ENCODE data around the gene RIMKLA. TPM values are rescaled to one million over a fixed set of nuclear protein-coding genes. Genes with fewer than 3 reads are reported as not detected.

RIMKLA gene
- total RNA-seq, 4 donors from 2014 or later, result 1.8 to 5.3 (median 3.4) TPM

DNA sequence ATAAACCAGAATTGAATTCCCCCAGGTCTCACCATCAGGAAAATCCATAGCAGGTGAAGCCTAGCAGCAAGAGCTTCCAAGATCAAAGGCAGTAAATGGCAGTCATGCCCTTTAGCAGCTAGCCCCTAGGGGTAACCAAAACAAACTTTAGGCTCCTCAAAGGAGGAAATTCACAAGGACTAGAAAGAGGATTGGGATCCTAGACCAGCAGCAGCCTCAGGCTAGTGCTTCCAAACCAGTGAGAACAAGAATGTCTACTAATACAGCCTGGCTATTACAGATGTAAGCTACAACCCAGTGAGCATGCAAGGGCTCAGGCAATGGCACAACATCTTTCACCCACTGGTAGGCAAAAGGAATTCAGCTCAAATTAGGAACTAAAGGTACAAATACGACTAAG, 11.1 kb upstream of the RIMKLA start:
- 77% methylated on average over 1 of the region's 1 CpG for WGBS

GRCh38 chr1:42370876-42371549, 9.6 kb upstream of the RIMKLA start:
- intact Hi-C loops (cut with DNase I), result no loop called here
- H3K4me1 ChIP-seq, result no peaks in the 10 kb centered on the region
- no peak overlapping the region for H3K4me3 ChIP-seq
- H3K36me3 ChIP-seq, result no peaks in the 10 kb centered on the region
- peaks cover 0 to 11% (median 0%) of the 10 kb centered on the region in 4 donors for H3K27me3 ChIP-seq
- no peak for DNase-seq (ENCODE audit: extremely low spot score)
- H3K27ac ChIP-seq (replicated peaks in 1 of 4), result no peak overlapping the region
- no peaks in the 10 kb centered on the region for H3K9me3 ChIP-seq
- TF ChIP-seq EP300 (IDR thresholded peaks at IDR 0.05) (no peak), POLR2A (IDR thresholded peaks at IDR 0.05; ENCODE audit: low read depth) (no peak), CTCF (IDR thresholded peaks at IDR 0.05) (no peak), POLR2AphosphoS5 (IDR thresholded peaks at IDR 0.05) (no peak)

More for the DNA sequence above, 11.1 kb upstream of the RIMKLA start:
- DNase-seq (ENCODE audit: extremely low spot score), result no peak
- Histone ChIP-seq H3K36me3 (no peaks in the 10 kb centered on the region), H3K27ac (replicated peaks in 1 of 4) (no peak overlapping the region), H3K27me3 (peaks cover 0 to 11% (median 0%) of the 10 kb centered on the region in 4 donors), H3K4me3 (no peak overlapping the region), H3K9me3 (no peaks in the 10 kb centered on the region), H3K4me1 (no peaks in the 10 kb centered on the region)
- intact Hi-C loops (cut with DNase I), result no loop called here
- no peak for TF ChIP-seq EP300 (IDR thresholded peaks at IDR 0.05)

DNA sequence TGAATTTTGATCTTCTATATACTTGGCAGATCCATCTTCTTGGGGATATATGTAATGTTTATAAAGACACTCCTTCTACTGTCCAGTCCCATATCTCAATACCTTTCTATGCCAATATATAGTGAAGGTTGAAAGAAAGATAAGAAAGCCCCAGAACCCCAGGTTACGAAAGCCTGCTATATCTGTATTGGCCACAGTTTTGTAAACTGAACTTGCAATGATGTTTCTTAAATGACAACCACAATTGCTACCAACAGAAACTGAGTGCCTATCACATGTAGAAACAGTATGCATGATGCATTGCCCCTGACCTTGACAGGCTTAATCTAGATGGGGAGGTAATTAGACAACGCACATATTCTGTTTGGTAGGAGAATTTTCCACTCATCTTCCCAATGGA, 7.8 kb upstream of the RIMKLA start:
- Histone ChIP-seq H3K27ac (replicated peaks in 1 of 4) (no peak overlapping the region), H3K36me3 (no peaks in the 10 kb centered on the region), H3K9me3 (no peaks in the 10 kb centered on the region), H3K27me3 (peaks cover 0 to 11% (median 0%) of the 10 kb centered on the region in 4 donors), H3K4me3 (no peak overlapping the region), H3K4me1 (no peaks in the 10 kb centered on the region)
- no peak for DNase-seq (ENCODE audit: extremely low spot score)
- intact Hi-C loops (cut with DNase I), result no loop called here
- no peak for TF ChIP-seq POLR2AphosphoS5 (IDR thresholded peaks at IDR 0.05)
- no peak for TF ChIP-seq POLR2A (IDR thresholded peaks at IDR 0.05; ENCODE audit: low read depth)
- TF ChIP-seq CTCF (IDR thresholded peaks at IDR 0.05), result no peak
- no peak for TF ChIP-seq EP300 (IDR thresholded peaks at IDR 0.05)
- 85% methylated on average over 2 of the region's 2 CpGs for WGBS

DNA sequence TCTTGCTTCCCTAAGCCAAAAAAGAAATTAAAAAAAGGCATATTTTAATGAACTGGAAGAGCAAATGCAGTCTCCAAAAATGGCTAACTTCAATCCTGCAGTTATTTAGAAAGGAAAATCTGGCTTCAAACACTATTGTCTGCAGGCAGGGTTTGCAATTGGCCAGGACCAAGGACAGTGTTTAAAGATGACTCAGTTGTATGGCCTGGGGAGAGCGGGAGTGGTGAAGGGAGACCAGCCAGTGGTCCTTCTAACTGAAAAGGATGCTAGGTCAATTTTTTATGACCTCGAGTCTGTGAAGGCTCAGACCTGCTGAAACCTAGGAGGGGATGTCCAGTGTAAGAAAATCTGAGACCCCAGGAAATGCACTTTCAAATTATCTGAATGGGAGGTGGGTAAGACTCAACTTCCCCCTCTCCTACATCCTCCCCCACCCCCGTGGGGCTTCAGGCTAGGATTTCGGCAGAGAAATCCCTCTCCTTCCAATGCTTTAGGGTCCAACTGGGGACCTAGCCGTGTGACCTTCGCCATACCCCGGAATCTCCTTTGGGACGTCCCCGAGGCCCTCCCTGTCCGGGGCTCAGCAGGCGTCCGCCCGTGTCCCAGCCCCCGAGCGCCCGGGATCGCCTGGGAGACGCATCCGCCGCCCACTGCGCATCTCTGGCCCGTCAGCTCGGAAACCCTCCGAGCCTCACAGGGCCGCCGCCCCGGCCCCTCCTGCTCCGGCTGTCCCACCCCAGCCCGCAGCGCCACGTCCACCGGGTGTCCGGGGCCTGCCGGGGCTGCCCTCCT, 602 bp upstream of the RIMKLA start:
- peak overlapping the region; percentile 56 to 78 (median 70) for H3K27ac ChIP-seq (replicated peaks in 1 of 4)
- DNase-seq (ENCODE audit: extremely low spot score), result no peak
- intact Hi-C loops (cut with DNase I), result loop anchor here (5.0 kb wide), 1 partner anchor 77 kb away; the partner anchor contains the start of genes PPCS and ZMYND12

More for the DNA sequence above, 602 bp upstream of the RIMKLA start:
- peak overlapping the region; percentile 69 to 86 (median 74) for H3K4me3 ChIP-seq
- no peaks in the 10 kb centered on the region for H3K36me3 ChIP-seq
- no peaks in the 10 kb centered on the region for H3K9me3 ChIP-seq
- no peaks in the 10 kb centered on the region for H3K27me3 ChIP-seq
- 6% methylated on average over 10 of the region's 34 CpGs for WGBS
- H3K4me1 ChIP-seq, result peaks cover 12 to 22% (median 20%) of the 10 kb centered on the region in 4 donors
- TF ChIP-seq EP300 (IDR thresholded peaks at IDR 0.05), result no peak
- TF ChIP-seq CTCF (IDR thresholded peaks at IDR 0.05), result no peak
- TF ChIP-seq POLR2AphosphoS5 (IDR thresholded peaks at IDR 0.05), result no peak
- no peak for TF ChIP-seq POLR2A (IDR thresholded peaks at IDR 0.05; ENCODE audit: low read depth)
